Measurements from ENCODE around the gene ECI1.

ECI1 gene

GRCh38 chr16:2256531-2257140, 5.2 kb upstream of the ECI1 start:
- Histone ChIP-seq H4K5ac (ENCODE audit: low read length) (no peak overlapping the region), H3K27me3 (ENCODE audit: insufficient read depth, low read length, poor library complexity) (no peaks in the 10 kb centered on the region), H3K4ac (ENCODE audit: low read depth, low read length) (no peak overlapping the region), H2BK120ac (ENCODE audit: low read depth, low read length) (no peak overlapping the region), H4K8ac (ENCODE audit: low read depth, low read length) (no peak overlapping the region), H3K4me3 (ENCODE audit: low read length) (no peak overlapping the region), H3K36me3 (ENCODE audit: control insufficient read depth, insufficient read depth, low read length) (peaks cover 24% of the 10 kb centered on the region), H2BK5ac (ENCODE audit: low read length) (no peak overlapping the region), H3K56ac (ENCODE audit: low read length) (no peak overlapping the region), H3K79me1 (ENCODE audit: low read length) (peaks cover 11% of the 10 kb centered on the region), H3K4me2 (ENCODE audit: low read length) (no peak overlapping the region), H3K79me2 (ENCODE audit: control insufficient read depth, insufficient read depth, low read length) (peaks cover 6% of the 10 kb centered on the region), H2AK5ac (ENCODE audit: low read length) (no peak overlapping the region), H3K9ac (ENCODE audit: low read length) (no peak overlapping the region), H3K4me1 (ENCODE audit: control insufficient read depth, low read depth, low read length) (no peaks in the 10 kb centered on the region), H2BK15ac (replicated peaks; ENCODE audit: low read depth) (no peak overlapping the region), H3K27ac (ENCODE audit: low read depth, low read length) (no peak overlapping the region), H3K23ac (ENCODE audit: low read length) (no peak overlapping the region), H3K18ac (ENCODE audit: low read length) (no peak overlapping the region)
- no peak for DNase-seq
- WGBS (ENCODE audit: extremely low coverage, insufficient coverage, low lambda C conversion rate): no CpG with 5 or more reads among the region's 12 CpGs

- WGBS (ENCODE audit: extremely low coverage, insufficient coverage, low lambda C conversion rate): no CpG with 5 or more reads among the region's 11 CpGs
- Histone ChIP-seq H3K79me2 (ENCODE audit: control insufficient read depth, insufficient read depth, low read length) (peaks cover 11% of the 10 kb centered on the region), H2BK120ac (ENCODE audit: low read depth, low read length) (no peak overlapping the region), H4K5ac (ENCODE audit: low read length) (no peak overlapping the region), H3K9ac (ENCODE audit: low read length) (no peak overlapping the region), H3K56ac (ENCODE audit: low read length) (no peak overlapping the region), H2AK5ac (ENCODE audit: low read length) (no peak overlapping the region), H3K27me3 (ENCODE audit: insufficient read depth, low read length, poor library complexity) (no peaks in the 10 kb centered on the region), H3K18ac (ENCODE audit: low read length) (no peak overlapping the region), H3K4me2 (ENCODE audit: low read length) (no peak overlapping the region), H3K23ac (ENCODE audit: low read length) (no peak overlapping the region), H3K4me1 (ENCODE audit: control insufficient read depth, low read depth, low read length) (no peaks in the 10 kb centered on the region), H3K27ac (ENCODE audit: low read depth, low read length) (no peak overlapping the region), H2BK5ac (ENCODE audit: low read length) (no peak overlapping the region), H2BK15ac (replicated peaks; ENCODE audit: low read depth) (no peak overlapping the region), H3K4ac (ENCODE audit: low read depth, low read length) (no peak overlapping the region), H3K4me3 (ENCODE audit: low read length) (no peak overlapping the region), H4K8ac (ENCODE audit: low read depth, low read length) (no peak overlapping the region), H3K79me1 (ENCODE audit: low read length) (peaks cover 12% of the 10 kb centered on the region), H3K36me3 (ENCODE audit: control insufficient read depth, insufficient read depth, low read length) (peaks cover 19% of the 10 kb centered on the region)
- DNase-seq: no peak
These were observed 1.9 kb upstream of the ECI1 start for GRCh38 chr16:2253293-2253692.

GRCh38 chr16:2252806-2253148, 1.4 kb upstream of the ECI1 start:
- no peak overlapping the region for H3K27ac ChIP-seq (ENCODE audit: low read depth, low read length)

GRCh38 chr16:2250652-2251295, 613 bp downstream of the ECI1 start:
- Histone ChIP-seq H2BK120ac (ENCODE audit: low read depth, low read length) (no peak overlapping the region), H3K79me1 (ENCODE audit: low read length) (peaks cover 4% of the 10 kb centered on the region), H4K8ac (ENCODE audit: low read depth, low read length) (peak overlapping the region; percentile 99), H4K5ac (ENCODE audit: low read length) (no peak overlapping the region), H2BK15ac (replicated peaks; ENCODE audit: low read depth) (no peak overlapping the region), H3K18ac (ENCODE audit: low read length) (peak overlapping the region; percentile 97), H3K36me3 (ENCODE audit: control insufficient read depth, insufficient read depth, low read length) (peaks cover 9% of the 10 kb centered on the region), H3K56ac (ENCODE audit: low read length) (peak overlapping the region; percentile 78), H3K4me1 (ENCODE audit: control insufficient read depth, low read depth, low read length) (no peaks in the 10 kb centered on the region), H3K4ac (ENCODE audit: low read depth, low read length) (peak overlapping the region; percentile 92), H2AK5ac (ENCODE audit: low read length) (no peak overlapping the region), H3K79me2 (ENCODE audit: control insufficient read depth, insufficient read depth, low read length) (peaks cover 8% of the 10 kb centered on the region), H3K9ac (ENCODE audit: low read length) (peak overlapping the region; percentile 65), H3K27me3 (ENCODE audit: insufficient read depth, low read length, poor library complexity) (no peaks in the 10 kb centered on the region), H3K27ac (ENCODE audit: low read depth, low read length) (peak overlapping the region; percentile 94), H3K4me3 (ENCODE audit: low read length) (peak overlapping the region; percentile 16), H3K23ac (ENCODE audit: low read length) (no peak overlapping the region), H3K4me2 (ENCODE audit: low read length) (peak overlapping the region; percentile 46), H2BK5ac (ENCODE audit: low read length) (no peak overlapping the region)
- WGBS (ENCODE audit: extremely low coverage, insufficient coverage, low lambda C conversion rate): no CpG with 5 or more reads among the region's 35 CpGs
- DNase-seq: peak; percentile 48

More at GRCh38 chr16:2252806-2253148, 1.4 kb upstream of the ECI1 start:
- Histone ChIP-seq H3K4me3 (ENCODE audit: low read length) (no peak overlapping the region), H3K23ac (ENCODE audit: low read length) (no peak overlapping the region), H4K5ac (ENCODE audit: low read length) (no peak overlapping the region), H3K27me3 (ENCODE audit: insufficient read depth, low read length, poor library complexity) (no peaks in the 10 kb centered on the region), H3K18ac (ENCODE audit: low read length) (no peak overlapping the region), H3K4me2 (ENCODE audit: low read length) (no peak overlapping the region), H3K56ac (ENCODE audit: low read length) (peak overlapping the region; percentile 22), H3K4me1 (ENCODE audit: control insufficient read depth, low read depth, low read length) (no peaks in the 10 kb centered on the region), H2BK120ac (ENCODE audit: low read depth, low read length) (no peak overlapping the region), H2AK5ac (ENCODE audit: low read length) (no peak overlapping the region), H3K9ac (ENCODE audit: low read length) (no peak overlapping the region), H2BK5ac (ENCODE audit: low read length) (no peak overlapping the region), H3K79me1 (ENCODE audit: low read length) (peaks cover 12% of the 10 kb centered on the region), H3K4ac (ENCODE audit: low read depth, low read length) (no peak overlapping the region), H3K79me2 (ENCODE audit: control insufficient read depth, insufficient read depth, low read length) (peaks cover 10% of the 10 kb centered on the region), H4K8ac (ENCODE audit: low read depth, low read length) (no peak overlapping the region), H3K36me3 (ENCODE audit: control insufficient read depth, insufficient read depth, low read length) (peaks cover 19% of the 10 kb centered on the region), H2BK15ac (replicated peaks; ENCODE audit: low read depth) (no peak overlapping the region)
- peak; percentile 15 for DNase-seq
- WGBS (ENCODE audit: extremely low coverage, insufficient coverage, low lambda C conversion rate): no CpG with 5 or more reads among the region's 7 CpGs

GRCh38 chr16:2246301-2246885, 5.0 kb downstream of the ECI1 start:
- Histone ChIP-seq H4K5ac (ENCODE audit: low read length) (no peak overlapping the region), H3K56ac (ENCODE audit: low read length) (no peak overlapping the region), H2BK5ac (ENCODE audit: low read length) (no peak overlapping the region), H3K18ac (ENCODE audit: low read length) (no peak overlapping the region), H3K4ac (ENCODE audit: low read depth, low read length) (no peak overlapping the region), H3K36me3 (ENCODE audit: control insufficient read depth, insufficient read depth, low read length) (peaks cover 6% of the 10 kb centered on the region), H4K8ac (ENCODE audit: low read depth, low read length) (no peak overlapping the region), H3K4me3 (ENCODE audit: low read length) (no peak overlapping the region), H3K23ac (ENCODE audit: low read length) (no peak overlapping the region), H3K79me2 (ENCODE audit: control insufficient read depth, insufficient read depth, low read length) (peaks cover 8% of the 10 kb centered on the region), H2BK15ac (replicated peaks; ENCODE audit: low read depth) (no peak overlapping the region), H3K27me3 (ENCODE audit: insufficient read depth, low read length, poor library complexity) (no peaks in the 10 kb centered on the region), H3K79me1 (ENCODE audit: low read length) (peaks cover 6% of the 10 kb centered on the region), H3K4me1 (ENCODE audit: control insufficient read depth, low read depth, low read length) (no peaks in the 10 kb centered on the region), H3K4me2 (ENCODE audit: low read length) (no peak overlapping the region), H3K9ac (ENCODE audit: low read length) (no peak overlapping the region), H2BK120ac (ENCODE audit: low read depth, low read length) (no peak overlapping the region), H3K27ac (ENCODE audit: low read depth, low read length) (no peak overlapping the region), H2AK5ac (ENCODE audit: low read length) (no peak overlapping the region)
- no CpG with 5 or more reads among the region's 18 CpGs for WGBS (ENCODE audit: extremely low coverage, insufficient coverage, low lambda C conversion rate)
- no peak for DNase-seq
